NOMO-1 treated with dmso at 0.1 percent for 144 hours (cell line): ENCODE data around the gene MADD.
A peak's percentile ranks its signal among the peaks of the same experiment; 100 is the strongest.

Experiments used
- DNase-seq: peaks from one replicate; lab custom pipeline; 2025; ENCODE audit not compliant: unreplicated experiment; lab: John Stamatoyannopoulos, UW

MADD gene

DNA sequence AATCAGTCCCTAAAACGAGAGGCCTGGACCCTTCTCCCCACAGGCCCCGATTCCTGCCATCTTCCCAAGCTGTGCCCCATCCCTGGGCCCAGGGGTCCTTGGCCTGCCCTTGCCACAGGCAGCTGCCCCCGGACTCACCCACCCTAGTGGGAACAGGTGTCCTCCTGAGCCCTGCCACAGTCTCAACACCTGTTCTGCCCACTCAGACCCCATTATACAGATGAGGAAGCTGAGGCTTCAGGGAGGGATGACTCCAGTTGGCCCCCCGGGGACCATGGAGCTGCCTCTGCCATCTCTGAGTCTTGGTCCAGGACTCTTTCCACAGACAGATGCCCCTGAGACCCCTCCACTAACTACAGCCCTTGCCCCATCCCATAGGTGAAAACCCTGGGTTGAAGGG lies 66.7 kb downstream of the MADD start:
- DNase-seq: no peak

DNA sequence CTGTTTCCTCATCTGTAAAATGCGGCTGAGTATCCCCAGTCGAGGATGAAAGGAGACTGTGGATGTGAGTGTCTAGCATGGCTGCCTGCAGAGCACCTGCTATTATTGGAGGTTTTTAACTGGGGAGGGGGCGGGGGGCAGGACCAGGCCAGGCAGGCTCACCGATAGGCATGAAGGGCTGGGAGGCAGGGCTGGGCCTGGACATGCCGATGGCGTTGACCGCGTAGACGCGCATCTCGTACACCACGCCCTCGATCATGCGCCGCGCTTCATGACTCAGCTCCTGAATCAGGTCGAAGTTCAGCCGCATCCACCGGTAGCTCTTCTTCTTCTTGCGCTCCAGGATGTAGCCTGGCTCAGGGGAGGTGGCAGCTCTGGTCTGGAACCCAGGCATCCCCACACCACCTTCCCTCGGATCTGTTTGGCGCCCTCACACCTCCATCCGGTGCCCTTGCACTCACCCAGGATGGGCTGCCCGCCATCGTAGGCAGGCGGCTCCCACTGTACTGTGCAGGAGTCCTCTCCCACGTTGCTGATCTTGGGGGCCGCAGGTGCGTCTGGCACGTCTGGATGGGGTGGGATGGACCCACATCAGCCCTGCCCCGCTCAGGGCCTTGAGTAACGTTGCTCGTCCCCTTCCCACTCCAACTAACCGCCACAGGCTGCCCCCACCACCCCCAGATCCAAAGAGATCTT lies 67.4 kb downstream of the MADD start:
- no peak for DNase-seq

DNA sequence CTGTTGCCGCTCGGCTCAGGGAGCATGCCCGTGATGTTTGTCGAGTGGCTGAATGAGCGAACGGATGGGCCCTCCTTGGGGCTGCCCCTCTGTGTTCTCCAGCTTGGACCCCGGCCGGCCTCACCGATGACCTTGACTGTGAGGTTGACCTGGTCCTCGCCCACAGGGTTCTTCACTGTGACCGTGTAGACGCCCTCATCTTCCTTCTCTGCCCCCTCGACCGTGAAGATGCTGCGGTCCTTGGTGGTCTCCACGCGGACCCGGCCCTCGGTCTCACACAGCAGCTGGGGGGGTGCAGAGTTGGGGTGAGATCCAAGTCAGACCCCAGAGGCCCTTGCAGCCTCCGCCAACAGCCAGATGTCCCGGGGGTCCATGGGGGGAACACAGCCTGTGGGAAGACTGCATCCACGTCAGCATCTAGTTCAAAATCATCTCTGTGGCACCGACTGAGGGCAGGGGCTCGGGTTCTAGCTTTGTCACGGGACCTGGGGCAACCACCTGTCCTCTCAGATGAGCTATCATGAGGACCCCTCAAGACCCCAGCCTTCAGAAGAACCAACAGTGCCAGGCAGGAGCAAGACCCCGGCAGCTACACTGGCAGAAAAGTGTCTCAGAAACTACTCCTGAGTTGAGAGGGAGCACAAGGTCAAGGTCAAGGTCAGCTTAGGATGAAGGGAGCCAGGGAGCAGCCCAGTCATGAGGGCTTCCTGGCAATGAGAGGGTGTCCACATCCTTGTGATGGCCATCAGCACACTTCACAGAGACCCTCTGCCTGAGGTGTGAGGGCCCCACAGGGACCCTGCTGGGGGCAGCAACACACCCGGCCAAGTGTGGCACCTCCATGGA lies 68.7 kb downstream of the MADD start:
- no peak for DNase-seq

DNA sequence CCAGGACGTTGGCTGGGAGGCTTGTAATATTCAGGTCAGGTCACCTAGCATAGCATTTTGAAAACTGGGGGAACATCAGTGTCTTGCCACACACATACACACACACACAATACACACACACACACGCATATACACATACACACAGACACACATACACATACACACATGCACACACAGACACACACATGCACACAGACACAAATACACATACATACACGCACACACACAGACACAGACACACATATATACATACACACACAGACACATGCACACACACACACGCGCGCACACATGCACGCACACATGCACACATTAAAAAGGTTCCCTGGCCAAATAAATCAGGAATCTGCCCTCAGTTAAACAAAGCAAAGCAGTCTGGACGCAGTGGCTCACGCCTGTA lies 70.1 kb downstream of the MADD start:
- DNase-seq: no peak

DNA sequence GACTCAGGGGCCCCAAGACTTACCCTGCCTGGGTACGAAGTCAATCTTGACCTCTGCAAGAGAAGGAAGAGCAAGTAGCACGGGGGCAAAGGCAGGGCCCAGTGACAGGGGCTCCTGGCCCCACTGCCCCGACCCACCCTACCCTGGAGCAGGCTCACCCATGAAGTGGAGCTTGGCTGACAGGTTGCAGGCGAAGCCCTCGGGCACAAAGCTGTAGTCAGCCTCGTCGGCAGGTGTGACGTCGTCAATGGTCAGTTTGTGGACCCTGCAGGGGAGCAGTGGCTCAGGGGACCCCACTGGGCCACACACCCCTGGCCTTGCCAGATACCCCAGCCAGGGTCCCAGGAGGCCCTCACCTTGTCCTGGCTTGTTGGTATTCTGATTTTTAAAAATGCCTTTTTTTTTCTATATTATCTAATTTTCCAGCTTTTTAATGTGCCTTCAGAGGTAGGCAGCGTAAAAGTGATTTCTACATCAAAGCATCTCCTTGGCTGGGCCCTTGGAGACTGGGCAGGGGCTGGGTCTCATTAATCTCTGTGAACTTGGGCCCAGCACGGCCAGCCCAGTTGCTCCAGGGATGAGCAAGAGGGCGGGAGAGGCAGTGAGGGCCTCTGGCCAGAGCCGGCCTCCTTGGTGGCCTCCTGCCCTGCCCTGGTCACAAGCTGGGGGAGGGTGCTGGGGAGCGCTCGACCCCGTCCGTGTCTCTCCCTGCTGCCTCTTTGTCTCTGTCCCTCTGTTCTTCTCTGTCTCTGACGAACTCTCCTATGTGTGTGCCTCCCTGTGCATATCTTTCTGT lies 71.2 kb downstream of the MADD start:
- no peak for DNase-seq

DNA sequence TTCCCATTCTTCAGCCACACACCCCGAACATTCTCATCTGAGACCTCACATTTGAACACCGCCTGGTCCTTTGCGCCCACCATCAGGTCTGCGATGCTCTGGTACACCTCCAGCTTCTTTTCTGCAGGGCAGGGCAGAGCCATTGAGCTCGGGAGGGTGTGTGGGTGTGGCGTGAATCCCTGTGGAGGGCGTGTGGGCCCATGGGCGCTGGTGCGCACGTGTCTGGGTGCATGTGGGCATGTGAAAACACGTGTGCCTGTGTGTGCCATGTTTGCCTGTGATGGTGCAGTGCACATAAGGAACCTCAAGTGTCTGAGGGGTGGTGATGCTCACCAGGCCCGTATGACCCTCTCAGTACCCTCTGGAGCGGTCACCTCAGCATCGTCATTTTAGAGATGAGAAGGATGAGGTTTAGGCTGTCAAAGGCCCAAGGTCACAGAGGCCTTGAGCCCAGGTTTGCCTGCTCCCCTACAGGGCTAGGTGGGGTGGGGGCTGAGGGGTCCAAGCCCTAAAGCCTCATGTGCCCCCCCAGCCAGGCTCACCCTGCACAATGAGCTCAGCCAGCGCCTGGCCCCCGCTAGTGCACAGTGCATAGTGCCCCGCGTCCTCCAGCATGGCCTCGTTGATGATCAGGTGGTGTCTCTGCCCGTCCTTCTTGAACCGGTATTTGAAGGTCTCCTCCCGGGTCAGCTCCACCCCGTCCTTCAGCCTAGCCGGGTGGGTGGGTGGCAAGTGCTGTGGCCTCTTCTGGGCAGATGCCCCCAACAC lies 72.3 kb downstream of the MADD start:
- no peak for DNase-seq

DNA sequence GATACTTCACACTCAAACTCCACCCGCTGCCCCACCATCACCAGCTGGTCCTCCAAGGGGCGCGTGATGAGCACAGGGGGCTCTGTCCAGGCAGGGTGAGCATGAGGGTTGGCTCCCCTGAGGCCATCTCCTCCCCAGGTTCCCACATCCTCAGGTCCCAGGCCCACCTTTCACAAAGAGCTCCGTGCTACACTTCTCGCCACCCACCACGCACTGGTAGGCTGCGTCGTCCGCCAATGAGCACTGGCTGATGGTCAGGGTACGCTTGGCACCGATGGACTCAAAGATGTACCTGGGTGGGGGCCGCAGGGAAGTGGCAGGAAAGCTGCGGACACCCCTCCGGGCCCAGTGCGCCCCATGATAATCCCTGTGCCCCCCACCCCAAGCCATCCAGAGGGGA lies 72.9 kb downstream of the MADD start:
- no peak for DNase-seq

DNA sequence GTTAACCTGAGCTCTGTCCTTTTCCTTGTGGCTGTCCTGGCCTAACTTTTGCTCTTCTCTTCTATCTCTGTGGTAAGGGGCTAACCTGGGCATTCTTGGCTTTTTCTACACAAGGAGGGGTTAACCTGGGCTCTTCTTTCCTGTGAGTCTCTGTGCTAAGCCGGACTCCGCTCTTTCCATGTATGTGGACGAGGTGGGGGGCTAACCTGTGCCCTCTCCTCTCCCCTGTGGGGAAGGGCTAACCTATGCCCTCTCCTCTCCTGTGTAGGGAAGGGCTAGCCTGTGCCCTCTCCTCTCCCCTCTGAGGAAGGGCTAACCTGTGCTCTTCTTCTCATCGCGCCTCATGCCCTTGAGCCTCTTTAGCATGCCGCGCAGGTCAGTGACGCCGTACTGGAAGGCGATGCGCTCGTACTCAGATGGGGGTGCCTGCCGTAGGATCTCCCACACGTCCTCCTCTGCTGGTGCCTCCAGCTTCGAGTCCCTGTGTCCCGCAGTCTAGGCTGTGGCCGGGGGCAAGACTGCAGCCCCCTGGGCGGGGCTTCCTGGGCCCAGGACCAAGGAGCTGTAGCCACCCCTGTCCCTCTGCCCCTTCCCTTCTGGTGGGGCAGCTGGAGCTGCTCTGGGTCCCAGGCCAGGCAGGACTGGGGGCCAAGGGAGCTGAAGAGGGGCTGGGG lies 76.1 kb downstream of the MADD start:
- DNase-seq: no peak

DNA sequence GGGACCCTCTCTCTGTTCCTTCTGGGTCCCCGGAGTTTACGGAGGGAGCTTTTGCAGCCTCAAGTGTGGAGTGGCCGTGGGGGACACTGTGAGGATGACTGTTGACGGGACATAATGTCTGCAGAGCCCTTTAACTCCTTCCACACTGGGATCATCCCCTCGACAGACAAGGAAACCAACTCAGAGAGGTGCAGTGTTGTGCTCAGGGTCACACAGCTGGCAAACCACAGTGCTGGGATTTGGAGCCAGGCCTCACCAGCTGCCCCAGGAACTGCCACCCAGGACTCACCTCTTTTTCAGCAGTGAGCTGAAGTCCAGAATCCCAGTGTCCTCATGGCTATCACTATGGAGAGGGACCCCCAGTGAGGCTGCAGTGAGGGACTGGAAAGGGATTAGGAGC lies 77.2 kb downstream of the MADD start:
- DNase-seq: no peak

DNA sequence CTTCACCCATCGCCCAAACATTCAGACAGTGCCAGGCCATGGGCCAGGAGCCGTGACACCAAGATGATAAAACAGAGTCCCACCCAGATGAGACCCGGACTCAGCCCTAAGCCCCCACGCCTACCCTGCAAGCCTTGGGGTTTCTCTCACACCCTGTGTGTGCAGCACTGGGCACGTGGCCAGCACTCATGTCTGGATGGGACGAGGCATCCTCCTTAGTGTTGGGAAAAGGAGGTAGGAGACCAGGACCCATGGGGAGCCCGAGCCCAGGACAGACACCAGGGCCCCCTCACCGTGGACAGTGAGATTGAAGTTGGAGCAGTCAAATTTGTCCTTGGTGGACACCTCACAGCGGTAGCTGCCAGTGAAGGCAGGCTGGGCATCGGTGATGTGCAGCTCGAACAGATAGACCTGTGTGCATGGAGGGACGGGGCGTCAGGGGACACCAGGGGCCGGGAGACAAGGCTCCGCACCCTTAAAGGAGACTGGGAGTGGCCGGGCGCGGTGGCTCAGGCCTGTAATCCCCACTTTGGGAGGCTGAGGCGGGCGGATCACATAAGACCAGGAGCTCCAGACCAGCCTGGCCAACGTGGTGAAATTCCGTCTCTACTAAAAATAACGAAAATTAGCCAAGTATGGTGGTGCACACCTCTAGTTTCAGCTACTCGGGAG lies 78.3 kb downstream of the MADD start:
- DNase-seq: no peak

DNA sequence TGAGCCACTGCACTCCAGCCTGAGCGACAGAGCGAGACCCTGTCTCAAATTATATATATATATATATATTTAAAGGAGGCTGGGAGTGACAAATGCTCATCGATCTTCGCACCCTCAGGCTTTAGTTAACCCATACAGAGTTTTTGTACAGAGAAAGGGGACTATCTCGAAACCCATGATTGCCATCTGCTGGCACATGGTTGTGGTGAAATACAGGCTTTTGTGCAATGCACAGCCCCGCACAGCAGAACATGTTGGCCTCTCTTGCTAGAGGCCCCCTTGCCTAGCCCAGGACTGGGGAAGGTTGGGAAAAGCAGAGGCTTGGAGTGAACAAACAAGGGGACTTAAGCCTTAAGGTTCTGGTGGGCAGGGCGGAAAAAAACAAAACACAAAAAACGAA lies 78.9 kb downstream of the MADD start:
- peak; percentile 35 for DNase-seq

DNA sequence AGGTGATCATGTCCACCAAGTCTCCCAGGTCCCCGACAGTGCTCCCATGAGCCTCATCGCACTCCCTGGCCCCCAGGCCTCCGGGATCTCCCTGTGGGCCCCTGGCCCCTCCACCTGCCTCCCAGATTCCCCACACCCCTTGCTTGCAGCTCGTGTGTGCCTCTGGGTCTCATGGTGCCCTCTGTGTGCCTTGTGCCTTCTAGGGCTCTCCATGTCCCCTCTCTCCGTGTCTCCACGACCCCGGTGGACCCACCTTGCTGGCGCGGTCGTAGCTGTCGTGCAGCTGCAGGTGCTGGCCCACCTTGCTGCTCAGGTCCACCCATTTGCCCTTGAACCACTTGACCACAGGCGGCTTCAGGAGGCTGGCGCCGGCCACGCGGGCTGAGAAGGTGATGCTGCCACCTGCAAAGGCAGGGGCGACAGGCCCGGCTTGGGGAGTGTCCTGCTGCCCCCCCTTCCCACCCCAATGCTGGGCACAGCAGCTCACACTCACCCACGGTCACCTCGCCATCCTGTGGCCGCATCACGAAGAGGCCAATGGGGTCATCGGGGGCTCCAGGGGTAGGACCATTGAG lies 79.7 kb downstream of the MADD start:
- DNase-seq: no peak

DNA sequence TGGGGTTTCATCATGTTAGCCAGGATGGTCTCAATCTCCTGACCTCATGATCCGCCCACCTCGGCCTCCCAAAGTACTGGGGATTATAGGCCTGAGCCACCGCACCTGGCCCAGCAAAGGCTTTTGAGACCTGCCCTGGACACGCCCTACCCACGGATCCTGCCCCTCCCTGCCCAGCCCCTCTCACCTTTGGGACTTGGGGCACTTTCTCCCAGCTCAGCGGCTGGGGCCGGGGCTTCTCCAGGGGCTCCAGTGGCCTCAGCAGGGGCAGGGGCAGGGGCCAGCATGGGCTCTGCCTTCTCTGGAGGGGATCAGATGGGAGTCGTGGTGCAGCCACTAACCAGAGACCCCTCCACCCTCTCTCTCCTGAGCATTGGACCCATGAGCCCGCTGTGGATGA lies 80.4 kb downstream of the MADD start:
- DNase-seq: no peak

DNA sequence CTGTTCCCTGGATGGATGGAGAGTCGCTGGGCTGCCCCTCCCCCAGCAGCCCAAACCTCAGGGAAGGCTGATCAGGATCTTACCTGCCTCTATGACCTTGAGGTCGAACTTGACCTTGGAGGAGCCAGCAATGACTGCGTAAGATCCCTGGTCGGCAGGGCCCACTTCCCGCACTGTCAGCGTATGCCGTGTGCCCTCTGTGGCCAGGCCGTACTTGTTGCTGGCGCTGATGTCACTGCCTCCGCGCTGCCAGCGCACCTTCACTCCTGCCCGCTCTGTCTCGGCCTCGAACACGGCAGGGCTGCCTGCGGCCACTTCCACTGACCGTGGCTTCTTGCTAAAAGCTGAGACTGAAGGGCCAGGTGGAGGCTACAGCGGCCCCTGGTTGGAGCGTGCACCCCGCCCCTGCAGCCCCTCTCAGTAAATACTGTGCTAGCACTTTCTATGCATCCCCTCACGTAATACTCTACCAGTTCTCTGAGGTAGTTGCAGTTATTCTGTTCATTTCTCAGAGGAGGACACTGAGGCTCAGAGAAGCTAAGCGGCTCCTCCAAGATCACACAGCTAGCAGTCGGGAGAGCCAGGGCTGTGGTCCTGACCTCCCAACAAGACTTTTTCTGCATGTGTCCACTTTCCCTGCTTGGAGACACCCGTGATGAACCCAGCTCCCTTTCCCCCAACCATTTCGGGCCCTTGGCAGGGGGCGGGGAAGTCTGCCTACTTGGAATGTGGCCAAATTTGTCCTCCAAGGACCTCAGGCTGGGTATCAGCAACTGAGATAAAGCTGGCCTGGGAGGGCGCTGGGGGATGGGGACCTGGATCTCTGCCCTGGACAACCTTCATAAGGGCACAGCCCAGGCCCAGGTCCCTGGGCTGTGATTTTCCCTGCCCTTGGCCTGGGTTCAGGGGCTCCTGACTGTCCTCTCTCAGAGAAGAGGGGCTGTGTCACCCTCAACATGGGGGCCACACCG lies 81.5 kb downstream of the MADD start:
- DNase-seq: no peak

DNA sequence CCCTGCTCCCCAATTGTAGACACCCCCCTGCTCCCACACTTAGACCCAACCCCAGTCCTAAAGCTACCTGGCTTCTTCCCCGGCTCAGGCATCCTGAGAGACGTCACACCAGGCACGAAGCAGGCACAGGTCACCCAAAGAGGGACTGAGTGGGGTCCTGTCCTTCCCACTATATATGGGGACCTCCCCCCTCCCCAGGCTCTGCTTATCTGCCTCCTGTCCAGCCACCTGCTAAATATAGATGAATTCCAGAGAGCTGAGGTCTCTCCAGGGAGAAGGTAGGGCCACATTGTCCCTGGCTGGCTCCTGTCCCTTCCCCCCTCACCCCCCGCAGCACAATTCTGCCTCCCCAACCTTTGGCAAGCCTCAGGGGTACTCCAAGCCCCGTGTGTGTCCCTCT lies 82.6 kb downstream of the MADD start, which contains the start of gene MYBPC3:
MYBPC3 (minus strand) TSS at position 147 of the 400 bp plus-strand sequence; CDS start at position 92, 55 bp downstream.
- no peak for DNase-seq

DNA sequence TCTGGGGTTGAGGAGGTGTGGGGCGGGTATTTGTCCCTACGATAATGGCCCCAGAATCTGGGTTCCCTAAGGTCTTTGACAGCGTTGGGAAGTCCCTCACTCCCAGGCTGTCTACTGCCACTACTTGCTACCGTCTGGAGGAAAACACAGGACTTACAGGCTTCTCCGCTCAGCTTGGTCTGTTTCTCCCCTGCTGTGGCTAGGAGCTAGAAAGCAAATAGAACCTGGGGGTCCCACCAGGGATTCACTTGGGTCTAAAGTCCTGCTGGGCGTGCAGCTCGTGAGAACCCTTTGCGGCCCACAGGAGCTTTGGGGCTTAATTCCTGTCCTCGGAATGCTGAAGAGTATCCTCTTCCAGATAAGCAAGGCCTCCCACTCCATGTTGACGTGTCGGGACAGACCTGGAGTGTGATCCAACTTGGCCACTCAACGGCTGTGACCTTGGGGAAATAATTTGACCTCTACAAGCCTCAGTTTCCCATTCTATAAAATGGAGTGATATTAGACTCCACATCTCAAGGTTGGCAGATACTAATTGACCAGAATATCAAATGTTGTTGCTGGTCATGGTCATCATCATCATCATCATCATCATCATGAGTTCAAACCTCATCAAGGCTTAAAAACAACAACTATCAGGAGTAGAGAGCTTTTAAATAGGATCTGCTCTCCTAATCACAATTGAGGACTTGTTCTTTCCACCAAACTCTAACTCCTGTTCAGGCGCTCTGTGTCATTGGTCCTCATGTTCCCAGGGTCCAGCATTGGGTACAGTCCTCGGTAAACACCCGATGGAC lies 84.2 kb downstream of the MADD start:
- DNase-seq: no peak

DNA sequence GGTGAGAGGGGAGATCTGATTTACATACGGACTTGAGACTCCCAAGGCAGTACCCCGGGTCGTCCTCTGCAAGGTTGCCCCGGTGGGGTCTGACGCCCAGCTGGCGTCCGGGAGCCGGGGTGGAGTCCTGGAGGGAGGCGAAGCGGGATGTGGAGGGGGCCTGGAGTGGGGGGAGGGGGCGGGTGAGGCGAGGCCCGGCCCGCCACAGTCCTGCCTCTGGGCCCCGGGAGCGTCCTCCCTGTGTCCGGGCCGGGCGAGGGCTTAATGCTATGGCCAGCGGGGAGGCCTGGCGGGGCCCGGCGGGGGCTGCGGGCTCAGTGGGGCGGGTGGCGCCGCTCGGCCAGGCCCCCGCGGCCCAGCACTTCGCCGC lies 85.0 kb downstream of the MADD start:
- no peak for DNase-seq
